Keratinocyte (primary cell): ENCODE data around the gene SGCE. TPM values are rescaled to one million over a fixed set of nuclear protein-coding genes. Genes with fewer than 3 reads are reported as not detected.

Source experiments
- DNase-seq: peaks from one replicate; pipeline ENCODE4 v3.0.0-alpha.2; 2011; ENCODE audit warnings: low read depth, missing footprints, low spot score
- FAIRE-seq: peaks from 2 replicates; lab custom pipeline; 2011; peaks lifted over from hg19 to GRCh38; lab: Jason Lieb, UNC
- H2AFZ ChIP-seq: 2 replicates; pipeline ENCODE4 v1.6.0; 2012; ENCODE audit warnings: low read length, control low read depth, inconsistent platforms; ENCODE audit not compliant: control insufficient read depth
- H3K27ac ChIP-seq: 2 replicates; pipeline ENCODE4 v1.5.1; 2011; ENCODE audit warnings: low read length; ENCODE audit not compliant: control insufficient read depth, insufficient read depth
- H3K27me3 ChIP-seq: 3 replicates; pipeline ENCODE4 v1.6.0; 2011; ENCODE audit warnings: low read length; ENCODE audit not compliant: control insufficient read depth, insufficient read depth; ENCODE audit errors: extremely low read depth
- H3K36me3 ChIP-seq, 2 experiments: 2 replicates in 1 of 2; 3 replicates in 1 of 2; pipeline ENCODE4 v1.5.1; 2011; ENCODE audit warnings: low read length in 2 of 2, mild to moderate bottlenecking in 1 of 2; ENCODE audit not compliant: control insufficient read depth in 2 of 2, insufficient read depth in 2 of 2; ENCODE audit errors: extremely low read depth in 1 of 2
- H3K4me1 ChIP-seq: 3 replicates; pipeline ENCODE4 v1.5.1; 2011; ENCODE audit warnings: low read length; ENCODE audit not compliant: control insufficient read depth, insufficient read depth; ENCODE audit errors: extremely low read depth
- H3K4me2 ChIP-seq: 3 replicates; pipeline ENCODE4 v1.6.0; 2011; ENCODE audit warnings: low read depth, low read length; ENCODE audit not compliant: control insufficient read depth, insufficient read depth; ENCODE audit errors: extremely low read depth
- H3K4me3 ChIP-seq, 3 experiments: fragments of 200-600 bp in 1 of 3; sonication (generic) in 1 of 3; 2 replicates in 2 of 3; 3 replicates in 1 of 3; pipeline ENCODE4 v1.5.1; 2011 to 2016; ENCODE audit warnings: low read length in 3 of 3, mild to moderate bottlenecking in 3 of 3, control low read depth in 2 of 3, inconsistent platforms in 1 of 3, low read depth in 1 of 3, mixed read lengths in 1 of 3, mixed run types in 1 of 3, moderate library complexity in 1 of 3; ENCODE audit not compliant: control insufficient read depth in 2 of 3, insufficient read depth in 2 of 3; ENCODE audit errors: extremely low read depth in 1 of 3
- H3K79me2 ChIP-seq: 2 replicates; pipeline ENCODE4 v1.6.0; 2012; ENCODE audit warnings: low read length; ENCODE audit not compliant: control insufficient read depth, insufficient read depth
- H3K9ac ChIP-seq: 3 replicates; pipeline ENCODE4 v1.6.0; 2011; ENCODE audit warnings: low read length; ENCODE audit not compliant: control insufficient read depth, insufficient read depth; ENCODE audit errors: extremely low read depth
- H3K9me1 ChIP-seq: 3 replicates; pipeline ENCODE4 v1.6.0; 2011; ENCODE audit warnings: low read length; ENCODE audit not compliant: control insufficient read depth, insufficient read depth; ENCODE audit errors: extremely low read depth
- H3K9me3 ChIP-seq: 2 replicates; pipeline ENCODE4 v1.5.1; 2012; ENCODE audit warnings: low read depth, low read length; ENCODE audit not compliant: control insufficient read depth
- H4K20me1 ChIP-seq: 3 replicates; pipeline ENCODE4 v1.6.0; 2011; ENCODE audit warnings: low read length; ENCODE audit not compliant: control insufficient read depth, insufficient read depth; ENCODE audit errors: extremely low read depth
- EZH2 ChIP-seq: IDR thresholded peaks from one replicate; pipeline ENCODE4 v1.6.1; 2012; ENCODE audit warnings: inconsistent platforms, mild to moderate bottlenecking, low read length, moderate library complexity
- dilution Hi-C: fragments of 300-500 bp; cut with MboI; formaldehyde crosslinking; loops from one replicate; pipeline ENCODE4 v1.7.0; 2020; ENCODE audit warnings: low sequenced_read_pairs; ENCODE audit not compliant: extremely low pct_ligation_motif_present
- polyA plus RNA-seq, 5 experiments: library from polyadenylated mRNA; depleted of rRNA in 3 of 5; stranded (reverse) in 3 of 5; stranded (forward) in 1 of 5; unstranded in 1 of 5; fragments of >200 nt; gene quantifications; 1 replicate in 1 of 5; 2 replicates in 3 of 5; 3 replicates in 1 of 5; pipeline versions ENCODE4 v1.2.1 to v1.2.3, GENCODE V29; 2011 to 2012; ENCODE audit warnings: missing spikeins in 2 of 5, low read depth in 1 of 5, low replicate concordance in 1 of 5
- TF ChIP-seq, protein P1 (sequence below), 3 experiments: IDR thresholded peaks in 1 of 3; conservative IDR thresholded peaks in 1 of 3; optimal IDR thresholded peaks in 1 of 3; 2 replicates in 2 of 3; 3 replicates in 1 of 3; pipeline versions ENCODE3 to v1.5.1; 2011; ENCODE audit warnings: low read length in 3 of 3, mild to moderate bottlenecking in 3 of 3, moderate library complexity in 2 of 3, control low read depth in 1 of 3, inconsistent platforms in 1 of 3; ENCODE audit not compliant: insufficient read depth in 2 of 3; ENCODE audit errors: extremely low read depth in 1 of 3

Gene SGCE
- polyA plus RNA-seq, 1 donor (not counting 4 experiments of a cell fraction or from before 2014, with no cell fraction given) = 7.9 TPM

- H2AFZ ChIP-seq = no peak overlapping the region
- no peaks in the 10 kb centered on the region for H3K9me1 ChIP-seq
- H3K9me3 ChIP-seq = no peaks in the 10 kb centered on the region
- no peaks in the 10 kb centered on the region for H3K4me1 ChIP-seq
- H3K79me2 ChIP-seq = no peaks in the 10 kb centered on the region
- dilution Hi-C loops = no loop called here
- DNase-seq (no peak), FAIRE-seq (no peak)
- no peak overlapping the region for H3K9ac ChIP-seq
- H3K4me2 ChIP-seq = no peak overlapping the region
- no peak overlapping the region for H3K4me3 ChIP-seq
- no peaks in the 10 kb centered on the region for H4K20me1 ChIP-seq
- H3K36me3 ChIP-seq = no peaks in the 10 kb centered on the region
- no peak overlapping the region for H3K27ac ChIP-seq
- TF ChIP-seq EZH2 = no peak
- TF ChIP-seq, protein P1, sequence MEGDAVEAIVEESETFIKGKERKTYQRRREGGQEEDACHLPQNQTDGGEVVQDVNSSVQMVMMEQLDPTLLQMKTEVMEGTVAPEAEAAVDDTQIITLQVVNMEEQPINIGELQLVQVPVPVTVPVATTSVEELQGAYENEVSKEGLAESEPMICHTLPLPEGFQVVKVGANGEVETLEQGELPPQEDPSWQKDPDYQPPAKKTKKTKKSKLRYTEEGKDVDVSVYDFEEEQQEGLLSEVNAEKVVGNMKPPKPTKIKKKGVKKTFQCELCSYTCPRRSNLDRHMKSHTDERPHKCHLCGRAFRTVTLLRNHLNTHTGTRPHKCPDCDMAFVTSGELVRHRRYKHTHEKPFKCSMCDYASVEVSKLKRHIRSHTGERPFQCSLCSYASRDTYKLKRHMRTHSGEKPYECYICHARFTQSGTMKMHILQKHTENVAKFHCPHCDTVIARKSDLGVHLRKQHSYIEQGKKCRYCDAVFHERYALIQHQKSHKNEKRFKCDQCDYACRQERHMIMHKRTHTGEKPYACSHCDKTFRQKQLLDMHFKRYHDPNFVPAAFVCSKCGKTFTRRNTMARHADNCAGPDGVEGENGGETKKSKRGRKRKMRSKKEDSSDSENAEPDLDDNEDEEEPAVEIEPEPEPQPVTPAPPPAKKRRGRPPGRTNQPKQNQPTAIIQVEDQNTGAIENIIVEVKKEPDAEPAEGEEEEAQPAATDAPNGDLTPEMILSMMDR (optimal IDR thresholded peaks at IDR 0.05 in 1 of 3, IDR thresholded peaks at IDR 0.05 in 1 of 3, conservative IDR thresholded peaks at IDR 0.05 in 1 of 3; ENCODE audit: extremely low read depth in 1 of 3, insufficient read depth in 2 of 3, low read length in 3 of 3) = no peak
- H3K27me3 ChIP-seq = no peaks in the 10 kb centered on the region
Observed at GRCh38 chr7:94575646-94576045, 80.3 kb downstream of the SGCE start.

GRCh38 chr7:94571816-94572215, 84.1 kb downstream of the SGCE start:
- dilution Hi-C loops = no loop called here
- no peaks in the 10 kb centered on the region for H3K27me3 ChIP-seq
- no peak overlapping the region for H3K27ac ChIP-seq

More at GRCh38 chr7:94571816-94572215, 84.1 kb downstream of the SGCE start:
- TF ChIP-seq, protein P1 (optimal IDR thresholded peaks at IDR 0.05 in 1 of 3, IDR thresholded peaks at IDR 0.05 in 1 of 3, conservative IDR thresholded peaks at IDR 0.05 in 1 of 3; ENCODE audit: extremely low read depth in 1 of 3, insufficient read depth in 2 of 3, low read length in 3 of 3) = no peak
- TF ChIP-seq EZH2 = no peak
- H3K9me1 ChIP-seq = no peaks in the 10 kb centered on the region
- H3K9me3 ChIP-seq = no peaks in the 10 kb centered on the region
- H4K20me1 ChIP-seq = no peaks in the 10 kb centered on the region
- no peak overlapping the region for H3K4me3 ChIP-seq
- no peak for DNase-seq
- no peaks in the 10 kb centered on the region for H3K36me3 ChIP-seq
- H2AFZ ChIP-seq = no peak overlapping the region
- H3K4me1 ChIP-seq = no peaks in the 10 kb centered on the region
- FAIRE-seq = no peak
- H3K9ac ChIP-seq = no peak overlapping the region
- no peak overlapping the region for H3K4me2 ChIP-seq
- H3K79me2 ChIP-seq = no peaks in the 10 kb centered on the region
